ENCODE results near the gene RMRP. TPM values are rescaled to one million over a fixed set of nuclear protein-coding genes. Genes with fewer than 3 reads are reported as not detected.

RMRP gene
- total RNA-seq, 4 donors from 2014 or later, result 649 to 2,915 (median 1,530) TPM

GRCh38 chr9:35675204-35675603, 17.4 kb upstream of the RMRP start:
- Histone ChIP-seq H3K27me3 (no peaks in the 10 kb centered on the region), H3K27ac (peak overlapping the region in 1 of 4 donors; percentile 47), H3K4me3 (peak overlapping the region; percentile 26 to 62 (median 48)), H3K4me1 (peaks cover 0 to 16% (median 10%) of the 10 kb centered on the region in 4 donors), H3K9me3 (no peaks in the 10 kb centered on the region), H3K36me3 (no peaks in the 10 kb centered on the region)
- no peak for TF ChIP-seq POLR2A (IDR thresholded peaks at IDR 0.05)
- no peak for TF ChIP-seq EP300 (IDR thresholded peaks at IDR 0.05)
- no peak for TF ChIP-seq CTCF (IDR thresholded peaks at IDR 0.05)
- DNase-seq (ENCODE audit: low spot score in 2 of 2), result no peak
- 41 to 48% methylated on average over 13 of the region's 13 CpGs for WGBS, 2 donors

- H3K27me3 ChIP-seq, result no peaks in the 10 kb centered on the region
- no peak overlapping the region for H3K4me3 ChIP-seq
- DNase-seq (ENCODE audit: low spot score in 2 of 2), result no peak
Observed at GRCh38 chr9:35674025-35674361, 16.2 kb upstream of the RMRP start.

GRCh38 chr9:35673132-35674024, 15.6 kb upstream of the RMRP start, which contains the start of gene CA9:
Gene CA9, plus strand, starts transcription at chr9:35673928. Its CDS starts 32 bp downstream, at chr9:35673960.
- no peak for DNase-seq (ENCODE audit: low spot score in 2 of 2)
- TF ChIP-seq CTCF (IDR thresholded peaks at IDR 0.05), result no peak
- TF ChIP-seq EP300 (IDR thresholded peaks at IDR 0.05), result no peak
- no peak for TF ChIP-seq POLR2A (IDR thresholded peaks at IDR 0.05)
- Histone ChIP-seq H3K27me3 (no peaks in the 10 kb centered on the region), H3K9me3 (no peaks in the 10 kb centered on the region), H3K4me3 (no peak within 1 kb of the TSS), H3K36me3 (no peaks in the 10 kb centered on the region), H3K4me1 (peaks cover 0 to 16% (median 10%) of the 10 kb centered on the region in 4 donors), H3K27ac (no peak within 1 kb of the TSS)
- WGBS, 2 donors, result 54 to 66% methylated on average over 9 to 10 of the region's 10 CpGs

More at GRCh38 chr9:35674025-35674361, 16.2 kb upstream of the RMRP start:
- Histone ChIP-seq H3K27ac (no peak overlapping the region), H3K9me3 (no peaks in the 10 kb centered on the region), H3K36me3 (no peaks in the 10 kb centered on the region), H3K4me1 (peaks cover 0 to 16% (median 10%) of the 10 kb centered on the region in 4 donors)
- 65 to 96% methylated on average over 3 of the region's 3 CpGs for WGBS, 2 donors
- TF ChIP-seq POLR2A (IDR thresholded peaks at IDR 0.05) (no peak), CTCF (IDR thresholded peaks at IDR 0.05) (no peak), EP300 (IDR thresholded peaks at IDR 0.05) (no peak)

- Histone ChIP-seq H3K9me3 (no peaks in the 10 kb centered on the region), H3K36me3 (no peaks in the 10 kb centered on the region), H3K27ac (no peak overlapping the region), H3K27me3 (no peaks in the 10 kb centered on the region), H3K4me3 (no peak overlapping the region), H3K4me1 (peaks cover 0 to 12% (median 0%) of the 10 kb centered on the region in 4 donors)
- TF ChIP-seq EP300 (IDR thresholded peaks at IDR 0.05) (no peak), CTCF (IDR thresholded peaks at IDR 0.05) (no peak), POLR2A (IDR thresholded peaks at IDR 0.05) (no peak)
- DNase-seq (ENCODE audit: low spot score in 2 of 2), result no peak
- WGBS, 2 donors, result 46 to 51% methylated on average over 6 of the region's 6 CpGs
Observed at GRCh38 chr9:35669331-35670145, 11.7 kb upstream of the RMRP start.
